IMR-90 (cell line): ENCODE measurements around the gene PLCXD1. TPM values are rescaled to one million over a fixed set of nuclear protein-coding genes. Genes with fewer than 3 reads are reported as not detected.

Source experiments
- ATAC-seq: fragments of 200-7000 bp; cut with Tn5 transposase; 2 replicates; pipeline ENCODE4 v1.9.1; 2020; ENCODE audit warnings: low read depth, mild to moderate bottlenecking, moderate library complexity
- BruUV-seq: library from RNA; stranded (reverse); fragments of 400-500 nt; replicated peaks from 2 replicates; lab custom pipeline; 2021; lab: Mats Ljungman, UMichigan
- CTCF ChIA-PET: fragments of 300-600 bp; formaldehyde crosslinking; extraction: SDS; loops from one replicate; lab custom pipeline; 2021; ENCODE audit warnings: antibody characterized with exemption; lab: Yijun Ruan, JAX
- POLR2A ChIA-PET: fragments of 300-600 bp; sonication (Branson Sonifier 250); formaldehyde crosslinking; loops from one replicate; lab custom pipeline; 2022; ENCODE audit warnings: antibody characterized with exemption; ENCODE audit not compliant: unreplicated experiment; lab: Charles Lee
- DNase-seq: peaks from one replicate; pipeline ENCODE4 v3.0.0; 2013
- H2AFZ ChIP-seq: replicated peaks from 2 replicates; pipeline ENCODE3; 2013; ENCODE audit warnings: low read length, mild to moderate bottlenecking; ENCODE audit not compliant: poor library complexity
- H2AK5ac ChIP-seq: 2 replicates; pipeline ENCODE4 v1.6.1; 2013; ENCODE audit warnings: low read depth, low read length, inconsistent platforms
- H2AK9ac ChIP-seq: replicated peaks from 2 replicates; pipeline ENCODE3; 2013; ENCODE audit warnings: mild to moderate bottlenecking, low read depth, low read length, moderate library complexity; ENCODE audit not compliant: poor library complexity
- H2BK120ac ChIP-seq: 2 replicates; pipeline ENCODE4 v1.6.1; 2013; ENCODE audit warnings: low read depth, low read length, inconsistent platforms
- H2BK15ac ChIP-seq: 3 replicates; pipeline ENCODE4 v1.6.1; 2013; ENCODE audit warnings: low read depth, low read length, inconsistent platforms
- H2BK20ac ChIP-seq: 2 replicates; pipeline ENCODE4 v1.6.1; 2013; ENCODE audit warnings: low read depth, mild to moderate bottlenecking, inconsistent platforms, low read length, moderate library complexity
- H2BK5ac ChIP-seq: 2 replicates; pipeline ENCODE4 v1.6.1; 2013; ENCODE audit warnings: mild to moderate bottlenecking, low read depth, low read length, inconsistent platforms; ENCODE audit not compliant: poor library complexity, severe bottlenecking
- H3K14ac ChIP-seq: replicated peaks from 2 replicates; pipeline ENCODE4 v1.6.1; 2013; ENCODE audit warnings: low read depth, low read length, inconsistent platforms
- H3K18ac ChIP-seq: 2 replicates; pipeline ENCODE4 v1.6.1; 2013; ENCODE audit warnings: low read depth, low read length, control low read depth
- H3K23ac ChIP-seq: 2 replicates; pipeline ENCODE4 v1.6.1; 2013; ENCODE audit warnings: low read depth, low read length, inconsistent platforms
- H3K27ac ChIP-seq: 2 replicates; pipeline ENCODE4 v1.5.1; 2013; ENCODE audit warnings: mild to moderate bottlenecking, control low read depth, low read length; ENCODE audit not compliant: insufficient read depth
- H3K27me3 ChIP-seq: 2 replicates; pipeline ENCODE4 v1.6.1; 2013; ENCODE audit warnings: low read length; ENCODE audit not compliant: control insufficient read depth, insufficient read depth
- H3K36me3 ChIP-seq: 2 replicates; pipeline ENCODE4 v1.6.1; 2013; ENCODE audit warnings: low read length, mixed read lengths; ENCODE audit not compliant: control insufficient read depth, insufficient read depth
- H3K4ac ChIP-seq: 2 replicates; pipeline ENCODE4 v1.6.1; 2013; ENCODE audit warnings: low read depth, low read length, inconsistent platforms
- H3K4me1 ChIP-seq: 2 replicates; pipeline ENCODE4 v1.6.1; 2013; ENCODE audit warnings: low read length, mixed read lengths; ENCODE audit not compliant: control insufficient read depth, insufficient read depth
- H3K4me2 ChIP-seq: 2 replicates; pipeline ENCODE4 v1.6.1; 2013; ENCODE audit warnings: low read depth, mild to moderate bottlenecking, control low read depth, low read length, moderate library complexity
- H3K4me3 ChIP-seq: 2 replicates; pipeline ENCODE4 v1.5.1; 2013; ENCODE audit warnings: low read depth, mild to moderate bottlenecking, control low read depth, low read length, moderate library complexity; ENCODE audit not compliant: insufficient read depth
- H3K56ac ChIP-seq: 2 replicates; pipeline ENCODE4 v1.6.1; 2013; ENCODE audit warnings: low read length, inconsistent platforms; ENCODE audit not compliant: insufficient read depth; ENCODE audit errors: extremely low read depth
- H3K79me1 ChIP-seq, 2 experiments: 2 replicates each; pipeline ENCODE4 v1.6.1; 2013; ENCODE audit warnings: low read length in 2 of 2, inconsistent platforms in 1 of 2, low read depth in 1 of 2
- H3K9ac ChIP-seq: 2 replicates; pipeline ENCODE4 v1.6.1; 2013; ENCODE audit warnings: low read depth, low read length, control low read depth
- H3K9me1 ChIP-seq: 2 replicates; pipeline ENCODE4 v1.6.1; 2013; ENCODE audit warnings: low read length, inconsistent platforms; ENCODE audit not compliant: insufficient read depth
- H3K9me3 ChIP-seq: 2 replicates; pipeline ENCODE4 v1.6.1; 2013; ENCODE audit warnings: low read length; ENCODE audit not compliant: control insufficient read depth, insufficient read depth
- H4K20me1 ChIP-seq: 2 replicates; pipeline ENCODE4 v1.6.1; 2013; ENCODE audit warnings: low read length, inconsistent platforms; ENCODE audit not compliant: insufficient read depth
- H4K5ac ChIP-seq: 2 replicates; pipeline ENCODE4 v1.6.1; 2013; ENCODE audit warnings: mild to moderate bottlenecking, low read depth, low read length, control low read depth
- H4K8ac ChIP-seq, 2 experiments: 2 replicates each; pipeline ENCODE4 v1.6.1; 2013; ENCODE audit warnings: low read depth in 2 of 2, low read length in 2 of 2, control low read depth in 1 of 2, inconsistent platforms in 1 of 2
- H4K91ac ChIP-seq: 2 replicates; pipeline ENCODE4 v1.6.1; 2013; ENCODE audit warnings: low read depth, low read length, inconsistent platforms; ENCODE audit not compliant: insufficient read depth
- CEBPB ChIP-seq: IDR thresholded peaks from 2 replicates; pipeline ENCODE4 v1.6.1; 2012; ENCODE audit warnings: low read depth, low read length, improper control_type of control experiment
- CTCF ChIP-seq: conservative IDR thresholded peaks from 2 replicates; pipeline ENCODE4 v1.5.1; 2012; ENCODE audit warnings: mild to moderate bottlenecking, low read depth, low read length, improper control_type of control experiment
- FOS ChIP-seq: fragments of 150-350 bp; IDR thresholded peaks from 2 replicates; pipeline ENCODE4 v1.6.1; 2016; ENCODE audit warnings: low read depth, low read length
- MAFK ChIP-seq: IDR thresholded peaks from 2 replicates; pipeline ENCODE4 v1.6.1; 2012; ENCODE audit warnings: low read depth, low read length, improper control_type of control experiment
- MXI1 ChIP-seq: IDR thresholded peaks from 2 replicates; pipeline ENCODE4 v1.6.1; 2012; ENCODE audit warnings: low read depth, mild to moderate bottlenecking, low read length, moderate library complexity, borderline replicate concordance
- POLR2A ChIP-seq: IDR thresholded peaks from 2 replicates; pipeline ENCODE4 v1.6.1; 2012; ENCODE audit warnings: mild to moderate bottlenecking, low read depth, low read length
- RAD21 ChIP-seq: IDR thresholded peaks from 2 replicates; pipeline ENCODE4 v1.6.1; 2012; ENCODE audit warnings: low read length, improper control_type of control experiment
- RFX5 ChIP-seq: IDR thresholded peaks from 2 replicates; pipeline ENCODE4 v1.8.0; 2012; ENCODE audit warnings: low read depth, mild to moderate bottlenecking, low read length, moderate library complexity
- WGBS, 2 experiments: methylation state at CpG; one replicate each; pipeline versions ENCODE4 v1.1.5 to v1.1.7; 2013; ENCODE audit warnings: missing lambda C conversion rate in 2 of 2; ENCODE audit not compliant: insufficient read length in 1 of 2; ENCODE audit errors: extremely low coverage in 2 of 2; 5-methylcytosine and 5-hydroxymethylcytosine counted together
- dilution Hi-C: fragments of 300-500 bp; cut with HindIII; formaldehyde crosslinking; loops from one replicate; pipeline ENCODE4 v1.14.3; 2018; ENCODE audit warnings: low sequenced_read_pairs; ENCODE audit not compliant: unreplicated experiment
- in situ Hi-C: fragments of 300-500 bp; cut with MboI; formaldehyde crosslinking; loops from 3 replicates; pipeline ENCODE4 v1.14.3; 2019; ENCODE audit warnings: low sequenced_read_pairs, inconsistent platforms, mixed read lengths
- intact Hi-C: fragments of 100-400 bp; cut with micrococcal nuclease; formaldehyde crosslinking; loops from 2 replicates; pipeline ENCODE4 v1.10.0; 2022
- polyA plus RNA-seq, 3 experiments: library from polyadenylated mRNA; depleted of rRNA; stranded (reverse); fragments of >200 nt; gene quantifications; 2 replicates each; pipeline ENCODE4 v1.2.3, GENCODE V29; 2012; ENCODE audit warnings: low replicate concordance in 1 of 3
- total RNA-seq: library from RNA; depleted of rRNA; stranded (reverse); fragments of >200 nt; gene quantifications from 2 replicates; pipeline ENCODE4 v1.2.3, GENCODE V29; 2012
- TF ChIP-seq, protein P1 (sequence below): fragments of 150-350 bp; IDR thresholded peaks from 2 replicates; pipeline ENCODE4 v1.6.1; 2017; ENCODE audit warnings: mild to moderate bottlenecking, antibody characterized with exemption, low read length, low read depth

Gene PLCXD1
- total and polyA plus RNA-seq, 2 of the 4 experiments (the other 2 are of a cell fraction) = 16.7 to 17.7 TPM

DNA sequence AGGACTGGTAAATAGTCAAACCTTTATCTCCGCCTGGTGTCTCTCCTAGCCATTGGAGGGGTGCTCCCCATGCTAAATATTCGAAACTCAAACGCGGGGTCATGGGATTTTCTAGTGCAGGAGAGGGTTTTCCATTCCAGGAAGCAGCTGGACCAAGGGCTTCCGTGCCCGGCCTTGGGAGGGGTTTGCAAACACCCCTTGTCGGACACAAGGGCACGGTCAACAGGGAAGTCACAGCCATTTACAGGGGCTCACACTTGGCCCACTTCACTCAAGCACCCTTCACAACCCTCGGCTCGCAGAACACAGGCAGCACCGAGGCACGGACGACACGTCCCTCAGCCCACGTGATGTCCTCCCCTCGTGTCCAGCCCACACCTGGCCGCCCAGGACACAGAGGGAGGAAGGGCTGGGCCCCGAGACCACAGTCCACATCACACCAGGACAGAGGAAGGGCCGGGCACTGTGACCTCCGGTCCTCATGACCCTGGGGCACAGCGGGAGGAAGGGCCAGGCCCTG lies 10.3 kb upstream of the PLCXD1 start:
- Histone ChIP-seq H4K8ac (no peak overlapping the region), H3K4me3 (no peak overlapping the region), H2AK5ac (no peak overlapping the region), H3K56ac (no peak overlapping the region), H2AK9ac (no peak overlapping the region), H3K9me1 (no peaks in the 10 kb centered on the region), H2BK20ac (no peak overlapping the region), H3K4me2 (no peak overlapping the region), H2BK120ac (no peak overlapping the region), H3K27me3 (no peaks in the 10 kb centered on the region), H3K36me3 (no peaks in the 10 kb centered on the region), H3K27ac (no peak overlapping the region), H3K9ac (no peak overlapping the region), H2BK15ac (no peak overlapping the region), H3K9me3 (no peaks in the 10 kb centered on the region), H2BK5ac (no peak overlapping the region), H2AFZ (no peak overlapping the region), H4K91ac (no peak overlapping the region), H3K14ac (no peak overlapping the region), H4K20me1 (no peaks in the 10 kb centered on the region), H3K79me1 (no peaks in the 10 kb centered on the region), H4K5ac (no peak overlapping the region), H3K23ac (no peak overlapping the region), H3K4ac (no peak overlapping the region), H3K4me1 (no peaks in the 10 kb centered on the region), H3K18ac (no peak overlapping the region)
- no peak for ATAC-seq
- in situ Hi-C loops (no loop called here), dilution Hi-C loops (no loop called here), intact Hi-C loops (no loop called here)
- no TSS peak for BruUV-seq
- 100% methylated on average over 1 of the region's 21 CpGs; no CpG with 5 or more reads in 1 of the 2 experiments for WGBS, 2 experiments
- POLR2A ChIA-PET = no interaction called here
- CTCF ChIA-PET = no interaction called here
- DNase-seq = no peak
- TF ChIP-seq, protein P1, sequence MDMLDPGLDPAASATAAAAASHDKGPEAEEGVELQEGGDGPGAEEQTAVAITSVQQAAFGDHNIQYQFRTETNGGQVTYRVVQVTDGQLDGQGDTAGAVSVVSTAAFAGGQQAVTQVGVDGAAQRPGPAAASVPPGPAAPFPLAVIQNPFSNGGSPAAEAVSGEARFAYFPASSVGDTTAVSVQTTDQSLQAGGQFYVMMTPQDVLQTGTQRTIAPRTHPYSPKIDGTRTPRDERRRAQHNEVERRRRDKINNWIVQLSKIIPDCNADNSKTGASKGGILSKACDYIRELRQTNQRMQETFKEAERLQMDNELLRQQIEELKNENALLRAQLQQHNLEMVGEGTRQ = no peak
- TF ChIP-seq POLR2A = no peak
- no peak for TF ChIP-seq RAD21
- TF ChIP-seq CEBPB = no peak
- TF ChIP-seq MXI1 = no peak
- no peak for TF ChIP-seq RFX5
- no peak for TF ChIP-seq FOS
- TF ChIP-seq MAFK = no peak
- TF ChIP-seq CTCF = no peak
